Pancreas (tissue), 10 donors: ENCODE measurements around the gene CARD9. TPM values are rescaled to one million over a fixed set of nuclear protein-coding genes. Genes with fewer than 3 reads are reported as not detected.

Experiments
- ATAC-seq, 4 donors: fragments of 200-7000 bp; cut with Tn5 transposase; one replicate each; pipeline versions ENCODE4 v1.8.0 to v1.9.1; 2020; ENCODE audit warnings: mild to moderate bottlenecking in 4 of 4, moderate library complexity in 4 of 4
- DNase-seq, 6 donors: peaks; one replicate each; pipeline ENCODE4 v3.0.0-alpha.2; 2020
- FAIRE-seq: peaks from 2 replicates; lab custom pipeline; 2012; peaks lifted over from hg19 to GRCh38; lab: Jason Lieb, UNC
- H3K27ac ChIP-seq, 4 donors: fragments of 200-600 bp; sonication (generic); 1 replicate in 3 of 4; 2 replicates in 1 of 4; pipeline versions ENCODE4 v1.5.0 to v1.8.0; 2020
- H3K27me3 ChIP-seq, 4 donors: fragments of 200-600 bp; one replicate each; pipeline ENCODE4 v1.8.0; 2021
- H3K36me3 ChIP-seq, 3 donors: fragments of 200-600 bp; sonication (generic) in 1 of 3; one replicate each; pipeline versions ENCODE4 v1.5.0 to v1.8.0; 2020 to 2021
- H3K4me1 ChIP-seq, 3 donors: fragments of 200-600 bp; one replicate each; pipeline ENCODE4 v1.8.0; 2021
- H3K4me3 ChIP-seq, 4 donors: fragments of 200-600 bp; sonication (generic) in 2 of 4; one replicate each; pipeline versions ENCODE4 v1.5.0 to v1.8.0; 2020 to 2021
- H3K9me3 ChIP-seq, 4 donors: fragments of 200-600 bp; one replicate each; pipeline ENCODE4 v1.8.0; 2021
- WGBS, 2 donors: extraction: QIAGEN DNeasy Blood & Tissue Kit; methylation state at CpG; one replicate each; pipeline ENCODE4 v1.1.7; 2013; 5-methylcytosine and 5-hydroxymethylcytosine counted together
- intact Hi-C, 3 donors: fragments of 100-400 bp; cut with DNase I; formaldehyde crosslinking; loops; one replicate each; pipeline versions ENCODE4 v1.11.1 to v1.14.2; 2022
- polyA plus RNA-seq, 2 donors: library from polyadenylated mRNA; stranded (reverse); fragments of 200-250 nt; gene quantifications; one replicate each; pipeline ENCODE4 v1.2.3, GENCODE V29; 2013
- total RNA-seq, 6 donors: library from RNA; stranded (reverse); fragmentation: NEBNext Ultra II Directional in 4 of 6; extraction: Animal tissue kit (Norgen Biotek cat#: 25700) in 4 of 6; gene quantifications; one replicate each; pipeline versions ENCODE4 v1.2.1 to v1.2.4, GENCODE V29; 2021 to 2023
- TF ChIP-seq, protein P1 (sequence below), 4 donors: fragments of 200-600 bp; sonication (generic) in 3 of 4; IDR thresholded peaks; one replicate each; pipeline versions ENCODE4 v1.5.0 to v1.8.0; 2021; ENCODE audit warnings: antibody characterized with exemption in 4 of 4
- donor health status: healthy with polysubstance abuse.
- donor health status: DM: no; HTN: no; CAD: no; lungs with moderate emphysema.
- donor health status: DM: no; HTN: no; CAD: no.
- donor health status: control.
- donor health status: control.
- donor health status: Bipolar disorder and iron deficiency.
- donor health status: DM: yes; HTN: yes; CAD: no.
- donor health status: DM: no; HTN: no; CAD: no.
- donor health status: DM: no; HTN: no; CAD: no.
- donor health status: DM: yes; HTN: yes; CAD: no.

Gene CARD9
- total and polyA plus RNA-seq, 8 donors, result 0.23 to 5.1 (median 1.1) TPM

DNA sequence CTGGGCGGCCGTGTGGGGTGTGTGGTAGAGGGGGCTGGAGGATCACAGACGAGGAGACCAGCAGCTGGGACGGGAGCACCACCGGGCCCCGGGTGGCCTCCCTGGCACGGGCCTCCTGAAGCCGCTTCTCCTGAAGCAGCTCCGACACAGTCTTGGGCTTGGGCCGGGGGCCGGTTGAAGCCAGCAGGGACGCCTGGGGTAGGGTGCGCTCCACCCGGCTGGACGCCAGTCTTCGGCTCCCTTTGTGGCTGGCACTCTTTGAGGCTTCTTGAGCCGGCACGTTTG, 5.5 kb upstream of the CARD9 start:
- intact Hi-C loops, result no loop called here
- no peaks in the 10 kb centered on the region for H3K27me3 ChIP-seq
- no peaks in the 10 kb centered on the region for H3K9me3 ChIP-seq
- ATAC-seq (no peak), DNase-seq (no peak), FAIRE-seq (no peak)
- TF ChIP-seq, protein P1, sequence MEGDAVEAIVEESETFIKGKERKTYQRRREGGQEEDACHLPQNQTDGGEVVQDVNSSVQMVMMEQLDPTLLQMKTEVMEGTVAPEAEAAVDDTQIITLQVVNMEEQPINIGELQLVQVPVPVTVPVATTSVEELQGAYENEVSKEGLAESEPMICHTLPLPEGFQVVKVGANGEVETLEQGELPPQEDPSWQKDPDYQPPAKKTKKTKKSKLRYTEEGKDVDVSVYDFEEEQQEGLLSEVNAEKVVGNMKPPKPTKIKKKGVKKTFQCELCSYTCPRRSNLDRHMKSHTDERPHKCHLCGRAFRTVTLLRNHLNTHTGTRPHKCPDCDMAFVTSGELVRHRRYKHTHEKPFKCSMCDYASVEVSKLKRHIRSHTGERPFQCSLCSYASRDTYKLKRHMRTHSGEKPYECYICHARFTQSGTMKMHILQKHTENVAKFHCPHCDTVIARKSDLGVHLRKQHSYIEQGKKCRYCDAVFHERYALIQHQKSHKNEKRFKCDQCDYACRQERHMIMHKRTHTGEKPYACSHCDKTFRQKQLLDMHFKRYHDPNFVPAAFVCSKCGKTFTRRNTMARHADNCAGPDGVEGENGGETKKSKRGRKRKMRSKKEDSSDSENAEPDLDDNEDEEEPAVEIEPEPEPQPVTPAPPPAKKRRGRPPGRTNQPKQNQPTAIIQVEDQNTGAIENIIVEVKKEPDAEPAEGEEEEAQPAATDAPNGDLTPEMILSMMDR (IDR thresholded peaks at IDR 0.05), result no peak
- H3K4me1 ChIP-seq, result no peaks in the 10 kb centered on the region
- H3K4me3 ChIP-seq, result no peak overlapping the region
- WGBS, 2 donors, result 93 to 95% methylated on average over 16 to 18 of the region's 18 CpGs
- no peak overlapping the region for H3K27ac ChIP-seq
- peaks cover 0 to 37% (median 0%) of the 10 kb centered on the region in 3 donors for H3K36me3 ChIP-seq

DNA sequence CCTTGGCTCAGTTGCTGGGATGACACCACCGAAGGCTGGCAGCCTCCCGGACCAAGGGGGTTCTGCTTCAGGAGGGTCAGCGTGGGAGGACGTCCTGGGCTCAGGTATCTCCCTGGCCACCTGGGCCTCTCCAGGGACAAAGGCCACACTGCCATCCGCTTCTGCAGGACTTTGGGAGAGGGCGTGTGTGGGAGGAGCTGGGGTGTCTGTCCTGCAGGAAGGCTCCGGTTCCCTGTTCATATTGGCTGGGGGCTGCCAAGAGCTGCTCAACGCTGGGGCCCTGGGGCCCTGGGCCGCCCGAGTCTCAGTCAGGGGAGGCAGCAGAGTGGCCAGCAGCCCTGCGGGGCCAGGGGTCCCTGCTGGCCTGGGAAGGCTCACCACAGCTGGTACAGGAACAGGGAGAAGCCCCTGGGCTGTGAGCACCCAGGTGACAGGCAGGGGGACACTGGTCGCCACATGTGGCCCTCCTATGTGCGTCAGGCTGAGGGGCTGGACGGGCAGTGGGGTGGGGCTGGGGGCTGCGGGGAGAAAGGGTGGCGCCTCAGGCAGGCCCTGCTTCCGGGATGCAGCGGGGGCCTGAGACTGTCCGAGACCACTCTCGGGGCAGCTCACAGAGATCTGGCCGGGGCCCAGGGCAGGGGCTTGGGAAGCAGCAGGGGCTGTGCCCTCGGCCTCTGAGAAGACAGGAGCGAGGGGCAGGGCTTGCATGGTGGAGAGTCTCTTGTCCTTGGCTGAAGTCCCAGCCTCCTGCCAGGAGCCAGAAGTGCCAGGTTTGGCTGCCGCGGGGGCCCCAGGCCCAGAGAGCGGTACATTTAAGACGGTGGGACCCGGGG, 4.9 kb upstream of the CARD9 start:
- H3K27ac ChIP-seq, result no peak overlapping the region
- DNase-seq (no peak), ATAC-seq (no peak), FAIRE-seq (no peak)
- H3K4me1 ChIP-seq, result no peaks in the 10 kb centered on the region
- H3K36me3 ChIP-seq, result peaks cover 0 to 36% (median 0%) of the 10 kb centered on the region in 3 donors
- intact Hi-C loops, result no loop called here
- H3K27me3 ChIP-seq, result no peaks in the 10 kb centered on the region
- H3K4me3 ChIP-seq, result no peak overlapping the region
- H3K9me3 ChIP-seq, result no peaks in the 10 kb centered on the region
- 90 to 94% methylated on average over 27 to 28 of the region's 28 CpGs for WGBS, 2 donors
- TF ChIP-seq, protein P1 (IDR thresholded peaks at IDR 0.05), result no peak

DNA sequence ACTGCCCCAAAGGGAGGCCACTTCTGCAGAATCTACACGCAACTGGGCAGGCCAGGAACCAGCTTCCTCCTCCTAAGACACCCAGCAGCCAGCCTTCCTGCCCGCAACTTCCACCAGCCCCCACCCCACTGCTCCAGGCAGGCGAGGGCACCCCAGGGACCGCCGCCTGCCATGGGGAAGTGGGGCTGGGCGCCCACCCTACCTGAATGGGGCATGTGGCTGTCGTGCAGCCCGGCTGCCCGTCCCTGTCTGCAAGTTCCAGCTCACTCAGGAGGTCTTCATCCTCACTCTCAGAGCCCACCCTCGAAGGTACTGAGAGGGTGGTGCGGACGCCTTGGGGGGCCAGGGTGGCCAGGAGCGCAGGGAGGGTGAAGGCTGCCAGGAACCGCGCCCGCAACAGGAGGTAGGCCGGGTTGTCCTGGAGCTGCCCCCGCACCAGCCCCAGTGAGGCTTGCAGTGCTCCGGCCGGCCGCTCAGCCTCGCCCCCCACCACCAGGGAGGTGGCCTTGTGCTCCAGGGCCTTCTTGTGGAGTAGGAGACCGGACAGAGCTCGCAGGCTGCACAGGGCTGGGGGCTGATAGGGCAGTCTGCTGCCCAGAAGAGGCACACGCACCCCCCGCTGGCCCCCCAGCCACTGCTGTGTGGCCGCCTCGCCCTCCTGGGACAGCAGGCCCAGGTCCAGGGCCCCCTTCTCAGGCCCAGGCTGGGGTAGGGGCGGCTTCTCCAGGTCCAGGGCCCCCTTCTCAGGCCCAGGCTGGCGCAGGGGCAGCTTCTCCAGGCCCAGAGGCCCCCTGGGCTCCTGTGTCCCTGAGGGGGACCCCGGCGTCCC, 4.1 kb upstream of the CARD9 start:
- intact Hi-C loops, result no loop called here
- H3K4me1 ChIP-seq, result peaks cover 0 to 7% (median 4%) of the 10 kb centered on the region in 3 donors
- DNase-seq, result no peak
- no peak overlapping the region for H3K27ac ChIP-seq
- TF ChIP-seq, protein P1 (IDR thresholded peaks at IDR 0.05), result no peak
- H3K4me3 ChIP-seq, result no peak overlapping the region
- H3K27me3 ChIP-seq, result no peaks in the 10 kb centered on the region
- 89 to 94% methylated on average over 25 to 32 of the region's 32 CpGs for WGBS, 2 donors
- ATAC-seq, result no peak
- peaks cover 0 to 27% (median 0%) of the 10 kb centered on the region in 3 donors for H3K36me3 ChIP-seq
- FAIRE-seq, result no peak
- no peaks in the 10 kb centered on the region for H3K9me3 ChIP-seq

DNA sequence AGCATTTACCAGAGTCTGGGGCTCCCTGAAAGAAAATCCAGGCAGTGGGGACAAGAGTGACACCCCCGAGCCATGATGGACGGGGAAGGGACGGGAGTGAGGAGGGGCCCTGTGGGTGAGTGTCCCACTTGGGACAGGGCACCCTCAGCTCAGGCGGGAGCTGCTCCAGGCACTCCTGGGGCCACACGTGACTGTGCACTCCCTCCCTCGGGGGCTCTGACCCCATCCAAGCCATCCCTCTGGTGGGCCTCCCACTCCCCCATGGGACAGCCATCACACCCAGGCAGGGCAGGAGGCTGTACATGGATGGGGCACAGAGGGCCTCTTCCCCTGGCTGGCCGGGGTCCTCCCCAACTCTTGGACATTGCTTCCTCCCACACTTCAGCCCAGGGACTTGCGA, 3.0 kb upstream of the CARD9 start:
- FAIRE-seq, result no peak
- H3K4me3 ChIP-seq, result no peak overlapping the region
- intact Hi-C loops, result no loop called here
- H3K36me3 ChIP-seq, result peaks cover 0 to 17% (median 0%) of the 10 kb centered on the region in 3 donors
- no peak for DNase-seq
- H3K27me3 ChIP-seq, result no peaks in the 10 kb centered on the region
- WGBS, 2 donors, result 74 to 89% methylated on average over 8 of the region's 8 CpGs
- peaks cover 0 to 10% (median 4%) of the 10 kb centered on the region in 3 donors for H3K4me1 ChIP-seq
- no peak overlapping the region for H3K27ac ChIP-seq
- TF ChIP-seq, protein P1 (IDR thresholded peaks at IDR 0.05), result no peak
- ATAC-seq, result no peak
- H3K9me3 ChIP-seq, result no peaks in the 10 kb centered on the region
